ENCODE results near the gene STK32C.
"Not testable (repeated sequence)": the region's sequence is repeated elsewhere in the genome, so short reads cannot be mapped to it uniquely, and the experiment has no call there.

The STK32C gene

DNA sequence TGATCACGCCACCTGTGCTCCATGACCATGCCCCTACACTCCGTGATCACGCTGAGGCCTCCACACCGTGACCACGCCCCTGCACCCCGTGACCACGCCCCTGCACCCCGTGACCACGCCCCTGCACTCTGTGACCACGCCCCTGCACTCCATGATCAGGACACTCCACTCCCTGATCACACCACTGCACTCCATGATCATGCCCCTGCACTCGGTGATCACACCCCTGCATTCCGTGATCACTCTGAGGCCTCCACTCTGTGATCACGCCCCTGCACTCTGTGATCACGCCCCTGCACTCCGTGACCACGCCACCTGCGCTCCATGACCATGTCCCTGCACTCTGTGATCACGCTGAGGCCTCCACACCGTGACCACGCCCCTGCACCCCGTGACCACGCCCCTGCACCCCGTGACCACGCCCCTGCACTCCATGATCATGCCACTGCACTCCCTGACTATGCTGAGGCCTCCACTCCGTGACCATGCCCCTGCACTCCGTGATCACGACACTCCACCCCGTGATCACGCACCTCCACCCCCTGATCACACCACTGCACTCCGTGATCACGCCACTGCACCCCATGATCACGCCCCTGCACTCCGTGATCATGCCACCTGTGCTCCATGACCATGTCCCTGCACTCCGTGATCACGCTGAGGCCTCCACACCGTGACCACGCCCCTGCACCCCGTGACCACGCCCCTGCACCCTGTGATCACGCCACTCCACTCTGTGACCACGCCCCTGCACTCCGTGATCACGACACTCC lies 27.7 kb downstream of the STK32C start:
- DNase-seq, result no peak

- no peak for DNase-seq
Observed at GRCh38 chr10:132277311-132277741, 30.4 kb downstream of the STK32C start.

GRCh38 chr10:132276706-132277105 lies 31.0 kb downstream of the STK32C start:
- DNase-seq, result no peak

DNA sequence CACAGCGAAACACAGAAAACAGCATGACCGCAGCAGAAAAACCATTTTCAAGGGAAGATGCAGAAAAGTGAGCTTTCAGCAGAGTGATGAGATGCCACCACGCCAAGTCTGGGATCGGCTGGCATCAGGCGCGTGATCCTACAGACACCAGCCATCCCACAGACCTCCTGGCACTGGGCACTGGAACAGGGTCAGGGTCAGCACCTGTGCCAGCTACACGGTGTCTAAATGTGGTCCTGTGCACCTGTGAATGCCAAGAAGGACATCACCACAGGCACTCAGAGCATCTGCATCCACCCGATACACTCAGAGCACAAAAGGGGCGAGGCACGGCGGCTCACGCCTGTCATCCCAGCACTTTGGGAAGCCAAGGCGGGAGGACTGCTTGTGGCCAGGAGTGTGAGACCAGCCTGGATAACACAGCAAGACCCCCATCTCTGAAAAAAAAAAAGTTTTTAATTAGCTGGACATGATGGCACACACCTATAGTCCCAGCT lies 31.5 kb downstream of the STK32C start:
- DNase-seq, result no peak

DNA sequence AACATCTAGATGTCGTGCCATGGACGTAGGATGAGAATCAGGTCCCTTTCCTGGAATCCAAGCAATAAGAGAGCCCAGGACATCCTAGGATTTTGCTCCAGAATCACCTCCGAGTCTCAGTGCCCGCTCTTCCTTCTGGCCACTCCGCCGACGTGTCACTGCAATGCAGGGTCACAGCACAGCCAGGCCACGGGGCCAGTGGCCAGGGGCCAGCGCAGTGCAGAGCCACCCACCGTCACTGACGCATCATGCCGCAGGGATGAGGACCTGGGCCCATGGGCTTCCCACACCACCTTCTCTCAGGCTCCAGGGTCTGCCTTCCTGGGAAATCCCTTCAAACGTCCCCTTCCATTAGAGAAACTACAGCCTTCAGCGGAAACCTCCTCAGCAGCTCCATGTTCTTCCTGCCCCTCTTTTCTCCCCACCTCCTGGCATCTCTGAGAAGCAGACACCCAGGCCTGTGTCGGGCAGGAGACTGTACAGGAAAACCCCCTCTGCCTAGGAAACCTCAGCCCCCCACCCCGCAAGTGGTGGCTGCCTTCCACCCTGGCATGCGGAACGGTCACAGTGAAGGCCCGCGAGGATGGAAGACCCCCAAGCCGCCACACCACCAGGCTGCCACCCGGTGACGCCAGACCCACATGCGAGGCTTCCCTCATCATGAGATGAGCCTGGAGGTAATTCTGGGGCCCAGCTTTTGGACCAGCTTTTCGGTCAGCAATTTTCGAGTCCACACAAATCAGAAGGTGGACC lies 32.1 kb downstream of the STK32C start:
- DNase-seq, result no peak

DNA sequence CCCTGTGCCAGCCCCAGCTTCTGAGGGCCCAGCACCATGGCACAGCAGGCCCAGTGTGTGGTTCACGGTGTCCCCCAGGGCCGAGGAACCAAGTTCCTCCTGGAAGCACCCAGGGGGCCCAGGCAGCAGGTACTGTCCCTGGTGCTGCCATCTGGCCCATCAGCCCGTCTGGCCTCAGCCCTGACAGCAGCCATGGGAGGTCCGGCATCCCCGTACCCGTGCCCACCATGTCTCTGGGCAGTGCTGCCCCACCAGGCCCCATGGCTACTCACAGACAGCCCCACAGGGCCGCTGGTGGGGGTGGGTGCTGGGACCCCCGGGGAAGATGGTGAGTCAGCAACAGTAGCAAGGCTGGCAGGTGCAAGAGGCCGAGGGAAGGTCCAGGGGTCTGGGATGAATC lies 32.8 kb downstream of the STK32C start:
- no peak for DNase-seq

GRCh38 chr10:132274581-132274980 lies 33.2 kb downstream of the STK32C start:
- DNase-seq, result no peak

GRCh38 chr10:132273966-132274365 lies 33.8 kb downstream of the STK32C start:
- no peak for DNase-seq

GRCh38 chr10:132273304-132273944 lies 34.3 kb downstream of the STK32C start:
- DNase-seq, result no peak

- DNase-seq, result no peak
Observed at GRCh38 chr10:132272231-132272971, 35.3 kb downstream of the STK32C start.

DNA sequence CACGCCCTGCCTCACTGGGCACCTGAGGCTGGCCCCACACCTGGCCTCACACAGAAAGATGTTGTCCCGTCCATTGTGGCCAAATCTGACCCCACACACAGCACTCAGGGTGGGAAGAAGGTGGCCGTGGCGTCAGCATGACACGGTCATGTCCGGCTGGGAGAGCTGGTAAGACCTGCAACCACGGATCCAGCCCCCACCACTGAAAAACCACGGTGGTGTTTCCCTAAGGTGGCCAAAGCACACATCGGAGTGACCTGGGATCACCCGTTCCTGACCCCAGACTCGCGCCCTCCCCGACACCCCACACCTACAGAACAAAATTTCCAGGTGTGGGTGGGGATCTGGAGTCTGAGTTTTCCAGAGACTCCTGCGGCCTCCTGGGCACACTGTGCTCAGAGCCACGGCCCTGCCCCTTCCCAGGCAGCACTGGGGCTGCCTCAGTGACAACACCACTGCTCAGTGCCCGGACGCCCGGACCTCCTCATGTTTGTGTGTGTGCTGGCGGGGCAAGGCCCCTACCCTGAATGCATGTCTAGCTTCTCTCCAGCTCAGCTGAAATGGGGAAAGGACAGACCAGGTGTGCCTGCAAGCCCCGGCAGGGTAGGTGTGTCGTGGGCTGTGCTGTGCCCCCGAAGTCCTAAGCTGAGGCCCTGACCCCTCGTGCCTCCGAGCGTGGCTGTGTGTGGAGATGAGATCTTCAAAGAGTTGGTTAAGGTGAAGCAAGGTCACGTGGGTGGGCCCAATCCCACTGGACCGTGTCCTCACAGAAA lies 36.1 kb downstream of the STK32C start:
- DNase-seq, result no peak

- DNase-seq, result no peak
Observed at GRCh38 chr10:132270721-132271457, 36.9 kb downstream of the STK32C start.

GRCh38 chr10:132270256-132270655 lies 37.5 kb downstream of the STK32C start:
- no peak for DNase-seq

DNA sequence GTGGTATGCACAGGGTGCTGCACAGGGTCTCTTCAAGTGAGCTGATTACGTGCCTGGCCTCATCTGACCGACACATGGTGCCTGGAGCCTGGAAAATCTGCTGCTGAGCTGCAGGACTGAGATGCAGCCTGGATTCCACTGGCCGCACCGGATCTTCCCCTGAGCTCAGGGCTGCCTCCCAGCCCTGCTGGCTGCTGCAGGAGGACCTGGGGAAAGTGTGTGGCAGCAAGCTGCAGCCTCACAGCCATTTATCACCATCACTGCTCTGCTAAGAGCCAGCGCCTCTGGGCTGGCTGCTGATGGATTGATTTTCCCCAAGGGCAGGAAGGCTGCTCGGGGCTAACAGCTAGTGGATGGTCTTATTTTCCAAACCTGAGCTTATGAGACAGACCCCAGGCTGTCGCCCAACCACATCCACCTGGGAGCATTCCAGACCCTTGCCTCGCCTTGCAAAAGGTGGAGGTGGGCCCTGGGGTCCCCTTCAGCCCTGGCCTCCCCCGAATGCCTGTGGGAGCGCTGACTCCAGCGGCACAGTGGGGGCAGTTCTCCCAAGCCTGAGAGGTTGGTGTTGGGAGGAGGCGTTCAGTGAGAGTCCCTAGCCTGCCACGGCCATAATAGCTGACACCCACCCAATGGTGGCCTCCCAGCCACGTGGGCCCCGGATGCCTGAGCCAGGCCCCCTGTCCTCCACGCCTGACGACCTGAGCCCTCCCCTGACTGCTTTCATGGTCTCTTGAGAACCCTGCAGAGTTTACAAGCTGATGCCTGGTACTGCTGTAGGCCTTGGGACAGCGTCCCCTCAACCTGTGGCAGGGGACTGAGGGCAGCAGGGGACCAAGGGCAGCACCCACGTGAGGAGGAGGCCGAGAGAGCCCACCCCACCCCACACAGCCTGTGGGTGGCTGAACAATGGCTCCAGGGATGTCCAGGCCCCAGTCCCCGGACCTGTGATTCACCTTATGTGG lies 38.2 kb downstream of the STK32C start:
- no peak for DNase-seq

GRCh38 chr10:132267916-132268315 lies 39.8 kb downstream of the STK32C start:
- DNase-seq, result not testable (repeated sequence)

DNA sequence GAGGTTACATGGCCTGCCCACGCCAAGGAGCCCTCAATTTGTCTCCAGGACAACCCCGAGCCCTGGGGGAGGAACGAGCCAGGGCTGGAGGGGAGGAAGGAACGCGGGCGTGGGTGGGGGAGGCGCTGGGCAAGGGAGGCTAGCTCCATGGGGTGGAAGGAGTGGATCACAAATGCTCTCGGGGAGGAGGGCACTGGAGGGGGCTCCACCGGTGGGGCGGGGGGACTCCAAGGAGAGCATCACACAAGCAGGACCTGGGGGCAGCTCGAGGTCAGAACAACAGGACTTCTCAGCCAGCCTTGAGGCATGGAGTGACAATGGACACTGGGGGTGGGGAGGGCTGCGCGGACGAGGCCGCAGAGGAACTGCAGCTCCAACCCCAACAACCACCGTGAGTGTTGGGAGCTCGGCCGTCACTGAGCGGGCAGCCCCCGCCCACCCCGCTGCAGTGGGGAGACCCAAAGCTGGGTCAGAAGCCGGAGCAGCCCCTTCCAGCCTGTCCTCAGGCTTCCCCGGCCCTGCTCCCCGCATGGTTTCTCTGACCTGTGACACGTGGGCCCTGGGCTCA lies 41.1 kb downstream of the STK32C start:
- DNase-seq, result no peak

DNA sequence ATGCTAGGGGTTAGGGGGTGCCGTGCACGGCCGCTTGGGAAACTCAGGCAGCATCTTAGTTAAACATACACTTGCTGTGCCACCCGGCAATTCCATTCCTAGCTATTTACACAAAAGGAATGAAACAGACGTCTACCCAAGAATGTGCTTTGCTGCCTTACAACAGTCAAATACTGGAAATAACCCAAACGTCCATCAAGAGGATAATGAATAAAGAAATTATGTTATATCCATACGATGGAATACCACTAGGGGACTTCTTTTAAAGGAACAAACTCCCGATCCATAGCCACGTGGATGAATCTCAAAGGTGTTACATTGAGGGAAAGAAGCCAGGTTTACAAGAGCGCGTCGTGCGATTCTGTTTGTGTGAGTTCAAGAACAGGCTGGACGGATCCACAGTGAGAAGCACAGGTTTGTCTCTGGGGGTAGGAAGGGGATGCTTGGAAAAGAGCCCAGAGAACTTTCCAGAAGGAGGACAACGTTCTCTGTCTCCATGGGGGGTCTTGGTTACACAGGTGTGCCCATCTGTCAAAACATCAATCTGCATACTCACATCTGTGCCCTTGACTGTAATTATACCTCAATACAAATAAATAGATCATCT lies 41.8 kb downstream of the STK32C start:
- DNase-seq, result no peak

DNA sequence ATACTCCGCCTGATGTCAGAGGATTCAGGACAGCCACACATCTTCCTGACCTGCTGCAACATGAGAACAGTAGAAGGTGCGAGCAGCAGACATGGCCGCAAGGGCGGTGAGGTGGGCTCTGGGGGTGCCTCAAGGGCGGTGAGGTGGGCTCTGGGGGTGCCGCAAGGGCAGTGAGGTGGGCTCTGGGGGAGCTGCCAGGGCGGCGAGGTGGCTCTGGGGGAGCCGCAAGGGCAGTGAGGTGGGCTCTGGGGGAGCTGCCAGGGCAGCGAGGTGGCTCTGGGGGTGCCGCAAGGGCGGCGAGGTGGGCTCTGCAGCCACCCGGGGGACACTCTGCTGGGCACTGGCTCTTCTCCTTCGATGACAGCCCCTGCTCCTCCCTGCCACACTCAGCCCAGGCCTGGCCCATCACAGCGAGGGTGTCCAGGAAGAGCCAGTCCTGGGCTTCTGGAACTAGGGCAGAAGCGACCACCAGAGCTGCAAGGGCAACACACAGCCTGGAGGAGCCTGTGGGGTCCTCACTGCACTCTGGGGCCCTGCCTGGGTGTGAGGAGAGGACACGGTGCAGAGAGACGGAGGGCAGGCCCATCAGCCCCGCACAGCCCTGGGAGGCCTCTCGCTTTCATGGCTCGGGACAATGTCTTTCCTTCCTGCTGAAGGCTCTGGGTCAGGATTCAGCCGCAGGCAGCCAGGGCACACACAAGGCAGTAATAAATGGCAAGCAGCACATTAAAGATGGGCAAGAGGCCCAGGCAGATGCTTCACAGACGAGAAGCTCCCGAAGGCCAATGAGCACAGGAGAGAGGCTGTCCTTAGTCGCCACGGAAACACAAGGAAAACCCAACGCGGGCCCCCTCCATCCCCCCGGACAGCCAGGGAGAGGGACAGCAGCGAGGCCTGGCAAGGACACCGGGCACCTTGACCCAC lies 42.5 kb downstream of the STK32C start:
- DNase-seq, result no peak

Data from stimulated activated CD4-positive, alpha-beta T cell treated with anti-CD3 and anti-CD28 coated beads, Interleukin-4, amount 100 ng/mL, for 4 hours (primary cell).